GM18951 (cell line): ENCODE data around the gene STAT5A.
"Not testable (repeated sequence)": the region's sequence is repeated elsewhere in the genome, so short reads cannot be mapped to it uniquely, and the experiment has no call there.

ENCODE experiments used
- POLR2A ChIP-seq: IDR thresholded peaks from 4 replicates; pipeline ENCODE4 v1.6.1; 2011; ENCODE audit warnings: mild to moderate bottlenecking; ENCODE audit not compliant: insufficient read length, insufficient read depth; ENCODE audit errors: extremely low read depth
- in situ Hi-C: fragments of 300-500 bp; cut with MboI; formaldehyde crosslinking; loops from one replicate; pipeline ENCODE4 v1.12.0; 2022; ENCODE audit warnings: low sequenced_read_pairs, mixed read lengths, inconsistent platforms; ENCODE audit not compliant: unreplicated experiment

STAT5A gene

GRCh38 chr17:42312285-42313130, 24.2 kb downstream of the STAT5A start:
- in situ Hi-C loops, result no loop called here
- TF ChIP-seq POLR2A, result peak; percentile 37

- in situ Hi-C loops, result no loop called here
- no peak for TF ChIP-seq POLR2A
Observed at GRCh38 chr17:42313389-42313772, 25.1 kb downstream of the STAT5A start.

- no peak for TF ChIP-seq POLR2A
- in situ Hi-C loops, result no loop called here
Observed at GRCh38 chr17:42313773-42314566, 25.7 kb downstream of the STAT5A start.

- TF ChIP-seq POLR2A, result no peak
- in situ Hi-C loops, result no loop called here
Observed at GRCh38 chr17:42315402-42316156, 27.3 kb downstream of the STAT5A start.

- TF ChIP-seq POLR2A, result no peak
- in situ Hi-C loops, result no loop called here
Observed at GRCh38 chr17:42316755-42317154, 28.5 kb downstream of the STAT5A start.

GRCh38 chr17:42317266-42317845, 29.1 kb downstream of the STAT5A start:
- TF ChIP-seq POLR2A, result no peak
- in situ Hi-C loops, result no loop called here

GRCh38 chr17:42317967-42318366, 29.7 kb downstream of the STAT5A start:
- in situ Hi-C loops, result not testable (repeated sequence)

- in situ Hi-C loops, result loop anchor here (5.0 kb wide), 2 partner anchors 81 to 206 kb away; no protein-coding TSS in a partner anchor
- no peak for TF ChIP-seq POLR2A
Observed at GRCh38 chr17:42321555-42321954, 33.3 kb downstream of the STAT5A start.

- in situ Hi-C loops, result loop anchor here (5.0 kb wide), 2 partner anchors 80 to 205 kb away; no protein-coding TSS in a partner anchor
- no peak for TF ChIP-seq POLR2A
Observed at GRCh38 chr17:42322382-42323267, 34.3 kb downstream of the STAT5A start.

- no peak for TF ChIP-seq POLR2A
- in situ Hi-C loops, result loop anchor here (5.0 kb wide), 2 partner anchors 79 to 204 kb away; no protein-coding TSS in a partner anchor
Observed at GRCh38 chr17:42323268-42323773, 35.0 kb downstream of the STAT5A start.

GRCh38 chr17:42325026-42325425, 36.7 kb downstream of the STAT5A start:
- in situ Hi-C loops, result no loop called here
- TF ChIP-seq POLR2A, result no peak

- in situ Hi-C loops, result no loop called here
- no peak for TF ChIP-seq POLR2A
Observed at GRCh38 chr17:42329025-42329976, 41.0 kb downstream of the STAT5A start.
